HCT116 (cell line): ENCODE measurements around the gene ZNF519. TPM values are rescaled to one million over a fixed set of nuclear protein-coding genes. Genes with fewer than 3 reads are reported as not detected.
"Not testable (repeated sequence)": the region's sequence is repeated elsewhere in the genome, so short reads cannot be mapped to it uniquely, and the experiment has no call there.

ENCODE experiments used
- ATAC-seq: fragments of 200-7000 bp; cut with Tn5 transposase; 2 replicates; pipeline ENCODE4 v1.9.1; 2020; ENCODE audit warnings: mild to moderate bottlenecking, moderate library complexity
- Bru-seq: library from RNA; stranded (reverse); fragments of 400-500 nt; gene quantifications from one replicate; lab custom pipeline; 2021; lab: Mats Ljungman, UMichigan
- BruChase-seq, 2 experiments: library from RNA; stranded (reverse); fragments of 400-500 nt; gene quantifications; one replicate each; lab custom pipeline; 2021; lab: Mats Ljungman, UMichigan
- BruUV-seq: library from RNA; stranded (reverse); fragments of 400-500 nt; replicated peaks from 2 replicates; lab custom pipeline; 2021; lab: Mats Ljungman, UMichigan
- CTCF ChIA-PET: fragments of 300-600 bp; sonication (Branson Sonifier 250); formaldehyde crosslinking; loops from one replicate; lab custom pipeline; 2021; ENCODE audit warnings: antibody characterized with exemption; lab: Charles Lee
- POLR2A ChIA-PET: fragments of 300-600, 350-600 bp; sonication (Branson Sonifier 250); formaldehyde crosslinking; loops from one replicate; lab custom pipeline; 2021; ENCODE audit warnings: antibody characterized with exemption; lab: Charles Lee
- RAD21 ChIA-PET, 2 experiments: fragments of 300-600 bp; sonication (Branson Sonifier 250); formaldehyde crosslinking; loops; one replicate each; lab custom pipeline; 2023; ENCODE audit warnings: low total read pairs in 2 of 2; ENCODE audit not compliant: uncharacterized antibody in 2 of 2, unreplicated experiment in 2 of 2, low non-redundant PET in 1 of 2; lab: Charles Lee
- DNase-seq: peaks from one replicate; pipeline ENCODE4 v3.0.0-alpha.2; 2010; ENCODE audit warnings: low read depth, low spot score
- H2AFZ ChIP-seq: fragments of 200-600 bp; shearing (Covaris generic), sonication (generic); 2 replicates; pipeline ENCODE4 v1.6.1; 2017; ENCODE audit warnings: low read depth, mixed run types, mixed read lengths, antibody characterized with exemption, low read length; ENCODE audit not compliant: poor library complexity, severe bottlenecking
- H3K27ac ChIP-seq: 2 replicates; pipeline ENCODE4 v1.5.1; 2012; ENCODE audit warnings: low read depth, low read length
- H3K27me3 ChIP-seq: fragments of 200-600 bp; sonication (generic); 2 replicates; pipeline ENCODE4 v1.6.1; 2016; ENCODE audit warnings: mixed run types, low read length, mixed read lengths; ENCODE audit not compliant: insufficient read depth
- H3K36me3 ChIP-seq, 2 experiments: fragments of 200-500 bp in 1 of 2; fragments of 200-600 bp in 1 of 2; sonication (Bioruptor generic) in 1 of 2; sonication (generic) in 1 of 2; 2 replicates each; pipeline versions ENCODE4 v1.5.1 to v1.6.1; 2014 to 2016; ENCODE audit warnings: low read length in 2 of 2, inconsistent platforms in 1 of 2, mixed read lengths in 1 of 2, mixed run types in 1 of 2; ENCODE audit not compliant: insufficient read depth in 2 of 2, control insufficient read depth in 1 of 2
- H3K4me1 ChIP-seq, 2 experiments: fragments of 200-600 bp in 1 of 2; sonication (generic) in 1 of 2; 2 replicates each; pipeline versions ENCODE4 v1.5.1 to v1.6.1; 2012 to 2017; ENCODE audit warnings: low read length in 2 of 2, inconsistent platforms in 1 of 2, mild to moderate bottlenecking in 1 of 2, mixed read lengths in 1 of 2, mixed run types in 1 of 2, moderate library complexity in 1 of 2; ENCODE audit not compliant: insufficient read depth in 2 of 2, control insufficient read depth in 1 of 2
- H3K4me2 ChIP-seq: fragments of 200-600 bp; sonication (generic); 2 replicates; pipeline ENCODE4 v1.6.1; 2017; ENCODE audit warnings: mixed run types, low read length, mixed read lengths
- H3K4me3 ChIP-seq, 2 experiments: fragments of 200-600 bp in 1 of 2; sonication (generic) in 1 of 2; replicated peaks in 1 of 2; 2 replicates each; pipeline ENCODE4 v1.5.1; 2011 to 2016; ENCODE audit warnings: low read length in 2 of 2, control low read depth in 1 of 2, low read depth in 1 of 2, mild to moderate bottlenecking in 1 of 2, mixed read lengths in 1 of 2, mixed run types in 1 of 2
- H3K79me2 ChIP-seq: fragments of 200-600 bp; sonication (generic); 2 replicates; pipeline ENCODE4 v1.6.1; 2017; ENCODE audit warnings: mild to moderate bottlenecking, mixed run types, low read length, moderate library complexity, mixed read lengths; ENCODE audit not compliant: insufficient read depth
- H3K9ac ChIP-seq: fragments of 200-600 bp; sonication (generic); 2 replicates; pipeline ENCODE4 v1.6.1; 2016; ENCODE audit warnings: low read length, mixed read lengths
- H3K9me2 ChIP-seq: fragments of 200-600 bp; sonication (generic), shearing (Covaris generic); 2 replicates; pipeline ENCODE4 v1.6.1; 2017; ENCODE audit warnings: mixed run types, mild to moderate bottlenecking, moderate library complexity; ENCODE audit not compliant: insufficient read depth
- H3K9me3 ChIP-seq, 2 experiments: fragments of 200-500 bp in 1 of 2; fragments of 200-600 bp in 1 of 2; sonication (Bioruptor generic) in 1 of 2; sonication (generic) in 1 of 2; 2 replicates each; pipeline ENCODE4 v1.6.1; 2014 to 2017; ENCODE audit warnings: low read length in 2 of 2, mixed read lengths in 2 of 2, inconsistent platforms in 1 of 2, low read depth in 1 of 2, mild to moderate bottlenecking in 1 of 2, mixed run types in 1 of 2, moderate library complexity in 1 of 2; ENCODE audit not compliant: control insufficient read depth in 1 of 2, insufficient read depth in 1 of 2
- H4K20me1 ChIP-seq: fragments of 200-600 bp; sonication (generic), shearing (Covaris generic); 2 replicates; pipeline ENCODE4 v1.6.1; 2017; ENCODE audit warnings: mixed run types, mild to moderate bottlenecking, moderate library complexity; ENCODE audit not compliant: insufficient read depth
- EGR1 ChIP-seq: IDR thresholded peaks from 2 replicates; pipeline ENCODE4 v1.6.1; 2012; ENCODE audit warnings: low read depth
- ELF1 ChIP-seq: IDR thresholded peaks from 2 replicates; pipeline ENCODE4 v1.6.1; 2012; ENCODE audit warnings: low read depth, borderline replicate concordance
- MAX ChIP-seq: IDR thresholded peaks from 2 replicates; pipeline ENCODE4 v1.6.1; 2012
- POLR2AphosphoS5 ChIP-seq: IDR thresholded peaks from 2 replicates; pipeline ENCODE4 v1.6.1; 2011; ENCODE audit warnings: mild to moderate bottlenecking, low read depth, low read length, moderate library complexity
- SP1 ChIP-seq: IDR thresholded peaks from 2 replicates; pipeline ENCODE4 v1.6.1; 2012; ENCODE audit warnings: low read depth
- SRF ChIP-seq: IDR thresholded peaks from 2 replicates; pipeline ENCODE4 v1.6.1; 2012; ENCODE audit warnings: low read depth
- intact Hi-C: fragments of 100-400 bp; cut with micrococcal nuclease; formaldehyde crosslinking; loops from 2 replicates; pipeline ENCODE4 v1.10.0; 2022
- long read RNA-seq: library from polyadenylated mRNA; unstranded; transcript quantifications from one replicate; pipeline ENCODE4 v2.0.0, GENCODE V29; 2021; ENCODE audit not compliant: unreplicated experiment
- polyA plus RNA-seq: library from polyadenylated mRNA; unstranded; fragments of >200 nt; gene quantifications from 2 replicates; pipeline ENCODE4 v1.2.1, GENCODE V29; 2012; ENCODE audit warnings: missing spikeins
- total RNA-seq: library from RNA; stranded (reverse); gene quantifications from one replicate; pipeline ENCODE4 v1.2.1, GENCODE V29; 2021; ENCODE audit not compliant: unreplicated experiment

Gene ZNF519
- 6.5 TPM for total RNA-seq
- 3.3 and 3.5 TPM in 2 replicates for polyA plus RNA-seq
- Bru-seq, nascent RNA: percentile 73 among the genes with signal in this experiment
- percentile 57 among the genes with signal in this experiment for BruChase-seq, experiment 1, labeled RNA remaining after a 6-hour chase
- BruChase-seq, experiment 2, labeled RNA remaining after a 2-hour chase: percentile 80 among the genes with signal in this experiment
- long read RNA-seq, partial matches to known transcripts: 0 of 8 reads
- long read RNA-seq, other reads (novel, unspliced or antisense): 4 of 8 reads

- TF ChIP-seq ELF1 (peak; percentile 33; the same call in 1 of the 2 replicates), SP1 (peak; percentile 84), POLR2AphosphoS5 (peak; percentile 35)
- H3K9me3 ChIP-seq, POLR2A ChIA-PET, H3K36me3 ChIP-seq, H3K27ac ChIP-seq, H3K27me3 ChIP-seq, H3K9me2 ChIP-seq, intact Hi-C loops, H4K20me1 ChIP-seq, H2AFZ ChIP-seq, H3K4me1 ChIP-seq, BruUV-seq, RAD21 ChIA-PET, CTCF ChIA-PET: not testable (repeated sequence)
- peak; percentile 100 for ATAC-seq
- H3K79me2 ChIP-seq: peaks cover 32% of the 10 kb centered on the region
- DNase-seq: peak; percentile 93
- peak within 1 kb of the TSS; percentile 72 for H3K4me2 ChIP-seq
- H3K4me3 ChIP-seq: peak within 1 kb of the TSS; percentile 65 to 66
- peak within 1 kb of the TSS; percentile 68 for H3K9ac ChIP-seq
These were observed at the start of gene ZNF519 for GRCh38 chr18:14132271-14132700. TSS of gene ZNF519 (minus strand) at chr18:14132435. CDS start at chr18:14132277, 158 bp downstream.

- H3K4me2 ChIP-seq: peak overlapping the region; percentile 69
- no peaks in the 10 kb centered on the region for H3K9me3 ChIP-seq
- no peaks in the 10 kb centered on the region for H3K36me3 ChIP-seq
- POLR2A ChIA-PET: no interaction called here
- peak; percentile 2; the same call in 1 of the 2 replicates for ATAC-seq
- no peak overlapping the region for H2AFZ ChIP-seq
- TF ChIP-seq MAX: no peak
- no peak for TF ChIP-seq EGR1
- no peak for TF ChIP-seq SRF
- H3K4me1 ChIP-seq: peaks cover 0 to 3% of the 10 kb centered on the region in 2 experiments; a peak in 1 of 4 replicates
- CTCF ChIA-PET: interaction anchor here (1.0 kb wide), 1 partner anchor 367 kb away, joined by 3 read pairs; no protein-coding TSS in a partner anchor
- no peaks in the 10 kb centered on the region for H3K9me2 ChIP-seq
- no peaks in the 10 kb centered on the region for H4K20me1 ChIP-seq
- no peaks in the 10 kb centered on the region for H3K79me2 ChIP-seq
- no peak overlapping the region for H3K27ac ChIP-seq
- H3K9ac ChIP-seq: no peak overlapping the region
- DNase-seq: no peak
- RAD21 ChIA-PET: no interaction called here
- H3K27me3 ChIP-seq: no peaks in the 10 kb centered on the region
- peak overlapping the region in 1 of 2 experiments; percentile 18; a peak in 2 of 4 replicates for H3K4me3 ChIP-seq
- TSS peak; percentile 81 for BruUV-seq
- intact Hi-C loops: loop anchor here (5.0 kb wide), 1 partner anchor 218 kb away; no protein-coding TSS in a partner anchor
These were observed 47.1 kb upstream of the ZNF519 start for GRCh38 chr18:14179306-14179705.
